Measurements from ENCODE around the gene LTBP1. TPM values are rescaled to one million over a fixed set of nuclear protein-coding genes. Genes with fewer than 3 reads are reported as not detected.
A peak's percentile ranks its signal among the peaks of the same experiment; 100 is the strongest.
"Not testable (repeated sequence)": the region's sequence is repeated elsewhere in the genome, so short reads cannot be mapped to it uniquely, and the experiment has no call there.

Gene LTBP1
- total RNA-seq, 2 donors from 2014 or later, result 25.9 to 99.8 TPM

GRCh38 chr2:33047939-33048338 is 101.2 kb downstream of the LTBP1 start:
- Histone ChIP-seq H3K4me1 (replicated peaks) (no peaks in the 10 kb centered on the region), H3K27me3 (replicated peaks; ENCODE audit: insufficient read depth) (no peaks in the 10 kb centered on the region), H3K27ac (no peak overlapping the region), H3K4me3 (no peak overlapping the region), H3K9me3 (no peaks in the 10 kb centered on the region), H3K36me3 (no peaks in the 10 kb centered on the region)
- DNase-seq (ENCODE audit: low spot score), result no peak
- intact Hi-C loops (cut with DNase I), result no loop called here
- WGBS, result 2% methylated on average over 2 of the region's 2 CpGs
- no peak for TF ChIP-seq CTCF (IDR thresholded peaks at IDR 0.05)
- TF ChIP-seq POLR2A (IDR thresholded peaks at IDR 0.05), result no peak
- TF ChIP-seq POLR2AphosphoS5 (IDR thresholded peaks at IDR 0.05), result no peak

- Histone ChIP-seq H3K9me3 (no peaks in the 10 kb centered on the region), H3K4me1 (replicated peaks) (no peaks in the 10 kb centered on the region), H3K27me3 (replicated peaks; ENCODE audit: insufficient read depth) (no peaks in the 10 kb centered on the region), H3K4me3 (no peak overlapping the region), H3K36me3 (no peaks in the 10 kb centered on the region), H3K27ac (peak overlapping the region in 1 of 2 donors; percentile 14)
- intact Hi-C loops (cut with DNase I), result no loop called here
- WGBS, result 44% methylated on average over 7 of the region's 7 CpGs
- DNase-seq (ENCODE audit: low spot score), result no peak
- no peak for TF ChIP-seq POLR2A (IDR thresholded peaks at IDR 0.05)
- peak; percentile 21 for TF ChIP-seq POLR2AphosphoS5 (IDR thresholded peaks at IDR 0.05)
Observed at GRCh38 chr2:33051586-33052360, 105.0 kb downstream of the LTBP1 start.

- Histone ChIP-seq H3K27ac (no peak overlapping the region), H3K4me3 (no peak overlapping the region), H3K4me1 (replicated peaks) (no peaks in the 10 kb centered on the region), H3K36me3 (no peaks in the 10 kb centered on the region), H3K9me3 (no peaks in the 10 kb centered on the region), H3K27me3 (replicated peaks; ENCODE audit: insufficient read depth) (no peaks in the 10 kb centered on the region)
- intact Hi-C loops (cut with DNase I), result no loop called here
- WGBS, result 75% methylated on average over 3 of the region's 3 CpGs
- TF ChIP-seq POLR2AphosphoS5 (IDR thresholded peaks at IDR 0.05), result no peak
- TF ChIP-seq POLR2A (IDR thresholded peaks at IDR 0.05), result no peak
- no peak for TF ChIP-seq CTCF (IDR thresholded peaks at IDR 0.05)
- no peak for DNase-seq (ENCODE audit: low spot score)
Observed at GRCh38 chr2:33052361-33052735, 105.6 kb downstream of the LTBP1 start.

- H3K9me3 ChIP-seq; H3K4me3 ChIP-seq; H3K4me1 ChIP-seq (replicated peaks); H3K27me3 ChIP-seq (replicated peaks; ENCODE audit: insufficient read depth); intact Hi-C loops (cut with DNase I); DNase-seq (ENCODE audit: low spot score); H3K36me3 ChIP-seq; H3K27ac ChIP-seq: not testable (repeated sequence)
- WGBS, result 97% methylated on average over 11 of the region's 11 CpGs
Observed at GRCh38 chr2:33052795-33053194, 106.0 kb downstream of the LTBP1 start.

- Histone ChIP-seq H3K9me3 (no peaks in the 10 kb centered on the region), H3K36me3 (no peaks in the 10 kb centered on the region), H3K27ac (no peak overlapping the region), H3K4me3 (no peak overlapping the region), H3K27me3 (replicated peaks; ENCODE audit: insufficient read depth) (no peaks in the 10 kb centered on the region), H3K4me1 (replicated peaks) (no peaks in the 10 kb centered on the region)
- WGBS, result 86% methylated on average over 12 of the region's 12 CpGs
- intact Hi-C loops (cut with DNase I), result no loop called here
- TF ChIP-seq CTCF (IDR thresholded peaks at IDR 0.05) (no peak), POLR2AphosphoS5 (IDR thresholded peaks at IDR 0.05) (no peak), POLR2A (IDR thresholded peaks at IDR 0.05) (no peak)
- no peak for DNase-seq (ENCODE audit: low spot score)
Observed at GRCh38 chr2:33056170-33056569, 109.4 kb downstream of the LTBP1 start.

GRCh38 chr2:33057307-33058028 is 110.7 kb downstream of the LTBP1 start:
- intact Hi-C loops (cut with DNase I); DNase-seq (ENCODE audit: low spot score): not testable (repeated sequence)

More at GRCh38 chr2:33057307-33058028, 110.7 kb downstream of the LTBP1 start:
- H3K36me3 ChIP-seq; H3K4me3 ChIP-seq; H3K27me3 ChIP-seq (replicated peaks; ENCODE audit: insufficient read depth); H3K27ac ChIP-seq; H3K9me3 ChIP-seq; H3K4me1 ChIP-seq (replicated peaks): not testable (repeated sequence)
- 89% methylated on average over 39 of the region's 39 CpGs for WGBS
